ENCODE results near the gene DCXR. TPM values are rescaled to one million over a fixed set of nuclear protein-coding genes. Genes with fewer than 3 reads are reported as not detected.

The DCXR gene
- total RNA-seq, 2 experiments from 2014 or later, result 132 to 147 TPM

GRCh38 chr17:82053556-82054263 lies 16.2 kb upstream of the DCXR start:
- H3K4me2 ChIP-seq (ENCODE audit: low read length), result peak overlapping the region; percentile 91; the same call in 1 of the 2 replicates
- H3K9me3 ChIP-seq (ENCODE audit: low read length), result no peaks in the 10 kb centered on the region
- no TSS peak for BruUV-seq (replicated peaks)
- H3K9me2 ChIP-seq (ENCODE audit: insufficient read depth, low read length), result no peaks in the 10 kb centered on the region
- intact Hi-C loops (cut with micrococcal nuclease; ENCODE audit: unreplicated experiment), result no loop called here
- no peak overlapping the region for H3K27ac ChIP-seq (ENCODE audit: low read depth, low read length, poor library complexity, severe bottlenecking)
- H4K20me1 ChIP-seq (ENCODE audit: insufficient read depth, low read length), result no peaks in the 10 kb centered on the region
- ChIA-PET POLR2A (interaction anchor here (0.9 kb wide), 1 partner anchor 16 kb away, joined by 4 read pairs; the partner anchor contains the start of gene DCXR), CTCF (ENCODE audit: unreplicated experiment) (no interaction called here)
- TF ChIP-seq EZH2phosphoT487 (IDR thresholded peaks at IDR 0.05; ENCODE audit: borderline replicate concordance, low read depth, low read length), result no peak
- no peak for TF ChIP-seq CTCF (conservative IDR thresholded peaks at IDR 0.05; ENCODE audit: low read length)
- H2AFZ ChIP-seq (ENCODE audit: low read length), result no peak overlapping the region
- peaks cover 21% of the 10 kb centered on the region for H3K4me1 ChIP-seq (ENCODE audit: insufficient read depth, low read length, poor library complexity, severe bottlenecking)
- H3K79me2 ChIP-seq (ENCODE audit: insufficient read depth, low read depth, low read length), result peaks cover 8% of the 10 kb centered on the region; the same call in 1 of the 2 replicates
- no peak overlapping the region for H3K4me3 ChIP-seq (ENCODE audit: low read depth, low read length, poor library complexity, severe bottlenecking)
- no peak for DNase-seq (ENCODE audit: low spot score)
- peaks cover 55% of the 10 kb centered on the region for H3K36me3 ChIP-seq (ENCODE audit: insufficient read depth, low read length)

DNA sequence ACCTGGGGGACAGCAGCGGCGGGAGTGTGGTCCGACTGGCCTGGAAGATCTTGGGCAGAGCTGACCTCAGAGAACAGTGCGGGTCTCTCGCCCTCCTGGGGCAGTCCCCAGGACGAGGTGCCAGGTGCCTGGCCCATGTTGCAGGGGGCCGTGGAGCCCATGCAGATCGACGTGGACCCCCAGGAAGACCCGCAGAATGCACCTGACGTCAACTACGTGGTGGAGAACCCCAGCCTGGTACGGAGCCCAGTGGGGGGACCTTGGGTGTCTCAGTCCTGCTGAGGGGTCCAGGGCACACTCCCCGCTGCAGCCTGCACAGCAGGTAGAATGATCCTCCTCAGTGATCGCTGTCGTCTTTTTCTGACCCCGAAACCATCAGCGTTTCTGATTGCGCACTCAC lies 15.6 kb upstream of the DCXR start:
- H3K4me3 ChIP-seq (ENCODE audit: low read depth, low read length, poor library complexity, severe bottlenecking), result peak overlapping the region; percentile 75
- no peaks in the 10 kb centered on the region for H3K9me3 ChIP-seq (ENCODE audit: low read length)
- H4K20me1 ChIP-seq (ENCODE audit: insufficient read depth, low read length), result no peaks in the 10 kb centered on the region
- ChIA-PET POLR2A (no interaction called here), CTCF (ENCODE audit: unreplicated experiment) (no interaction called here)
- DNase-seq (ENCODE audit: low spot score), result no peak
- peaks cover 49% of the 10 kb centered on the region for H3K36me3 ChIP-seq (ENCODE audit: insufficient read depth, low read length)
- intact Hi-C loops (cut with micrococcal nuclease; ENCODE audit: unreplicated experiment), result no loop called here
- no peak for TF ChIP-seq EZH2phosphoT487 (IDR thresholded peaks at IDR 0.05; ENCODE audit: borderline replicate concordance, low read depth, low read length)
- TF ChIP-seq CTCF (conservative IDR thresholded peaks at IDR 0.05; ENCODE audit: low read length), result no peak
- peak overlapping the region; percentile 91 for H3K4me2 ChIP-seq (ENCODE audit: low read length)
- H3K9me2 ChIP-seq (ENCODE audit: insufficient read depth, low read length), result no peaks in the 10 kb centered on the region
- no TSS peak for BruUV-seq (replicated peaks)
- peaks cover 8% of the 10 kb centered on the region; the same call in 1 of the 2 replicates for H3K79me2 ChIP-seq (ENCODE audit: insufficient read depth, low read depth, low read length)
- H3K27ac ChIP-seq (ENCODE audit: low read depth, low read length, poor library complexity, severe bottlenecking), result no peak overlapping the region
- H2AFZ ChIP-seq (ENCODE audit: low read length), result no peak overlapping the region
- H3K4me1 ChIP-seq (ENCODE audit: insufficient read depth, low read length, poor library complexity, severe bottlenecking), result peaks cover 21% of the 10 kb centered on the region

- ChIA-PET CTCF (ENCODE audit: unreplicated experiment) (no interaction called here), POLR2A (no interaction called here)
- Histone ChIP-seq H4K20me1 (ENCODE audit: insufficient read depth, low read length) (no peaks in the 10 kb centered on the region), H3K4me3 (ENCODE audit: low read depth, low read length, poor library complexity, severe bottlenecking) (peak overlapping the region; percentile 75), H3K79me2 (ENCODE audit: insufficient read depth, low read depth, low read length) (peaks cover 8% of the 10 kb centered on the region; the same call in 1 of the 2 replicates), H3K4me1 (ENCODE audit: insufficient read depth, low read length, poor library complexity, severe bottlenecking) (peaks cover 21% of the 10 kb centered on the region), H2AFZ (ENCODE audit: low read length) (no peak overlapping the region), H3K9me2 (ENCODE audit: insufficient read depth, low read length) (no peaks in the 10 kb centered on the region), H3K9me3 (ENCODE audit: low read length) (no peaks in the 10 kb centered on the region), H3K36me3 (ENCODE audit: insufficient read depth, low read length) (peaks cover 45% of the 10 kb centered on the region), H3K4me2 (ENCODE audit: low read length) (peak overlapping the region; percentile 91), H3K27ac (ENCODE audit: low read depth, low read length, poor library complexity, severe bottlenecking) (no peak overlapping the region)
- no TSS peak for BruUV-seq (replicated peaks)
- TF ChIP-seq EZH2phosphoT487 (IDR thresholded peaks at IDR 0.05; ENCODE audit: borderline replicate concordance, low read depth, low read length) (no peak), CTCF (conservative IDR thresholded peaks at IDR 0.05; ENCODE audit: low read length) (no peak)
- no peak for DNase-seq (ENCODE audit: low spot score)
- intact Hi-C loops (cut with micrococcal nuclease; ENCODE audit: unreplicated experiment), result no loop called here
Observed at GRCh38 chr17:82052638-82053059, 15.2 kb upstream of the DCXR start.

All from OCI-LY7 (cell line).